GM20000 (cell line): Measurements from ENCODE around the gene COL5A2.

Experiments used
- DNase-seq: peaks from one replicate; pipeline ENCODE4 v3.0.0; 2012; ENCODE audit warnings: low spot score
- CTCF ChIP-seq: IDR thresholded peaks from 2 replicates; pipeline ENCODE4 v1.5.1; 2012; ENCODE audit warnings: mild to moderate bottlenecking, control low read depth; ENCODE audit errors: extremely low read depth, missing control alignments

Gene COL5A2

GRCh38 chr2:189159273-189159672, 20.3 kb downstream of the COL5A2 start:
- no peak for TF ChIP-seq CTCF

GRCh38 chr2:189157939-189158338, 21.6 kb downstream of the COL5A2 start:
- no peak for TF ChIP-seq CTCF
- DNase-seq, result no peak

More at GRCh38 chr2:189159273-189159672, 20.3 kb downstream of the COL5A2 start:
- no peak for DNase-seq

GRCh38 chr2:189157456-189157855, 22.1 kb downstream of the COL5A2 start:
- no peak for DNase-seq
- no peak for TF ChIP-seq CTCF

- no peak for DNase-seq
- TF ChIP-seq CTCF, result no peak
Measured at GRCh38 chr2:189155795-189156194, 23.8 kb downstream of the COL5A2 start.

- DNase-seq, result no peak
- TF ChIP-seq CTCF, result no peak
Measured at GRCh38 chr2:189153619-189154018, 25.9 kb downstream of the COL5A2 start.

GRCh38 chr2:189152483-189152882, 27.1 kb downstream of the COL5A2 start:
- TF ChIP-seq CTCF, result no peak
- DNase-seq, result no peak

- no peak for DNase-seq
Measured at GRCh38 chr2:189151906-189152305, 27.7 kb downstream of the COL5A2 start.

More at GRCh38 chr2:189151906-189152305, 27.7 kb downstream of the COL5A2 start:
- no peak for TF ChIP-seq CTCF
